ENCODE results near the gene CALHM4.

DNA sequence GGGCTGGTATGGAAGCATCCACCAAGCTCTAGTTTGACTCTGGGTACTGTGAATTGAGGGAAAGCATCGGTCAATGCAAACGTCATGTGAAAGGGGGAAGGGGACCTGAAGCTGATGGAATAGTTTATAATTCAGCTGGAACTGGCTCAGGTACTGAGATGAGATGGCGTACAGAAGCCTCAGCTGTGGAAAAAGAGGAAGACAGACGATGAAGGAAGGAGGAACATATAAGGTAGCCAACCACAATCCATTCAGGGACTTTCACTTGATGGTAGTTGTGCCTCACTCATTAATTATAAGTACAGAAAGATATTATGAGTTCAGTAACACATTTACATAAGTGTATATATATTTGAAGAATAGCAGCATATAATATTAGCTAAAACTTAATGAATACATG is 39.4 kb upstream of the CALHM4 start:
- TF ChIP-seq CTCF (IDR thresholded peaks at IDR 0.05; ENCODE audit: extremely low read depth in 1 of 2, insufficient read depth in 1 of 2, low read depth in 1 of 2, low read length in 2 of 2) (no peak), POLR2AphosphoS5 (IDR thresholded peaks at IDR 0.05; ENCODE audit: insufficient read depth, low read depth, low read length) (no peak), MAX (IDR thresholded peaks at IDR 0.05; ENCODE audit: insufficient read depth, insufficient read length) (no peak)

All from endothelial cell of umbilical vein (primary cell).